Endodermal cell (in vitro differentiated cells): ENCODE results near the gene ROR1. TPM values are rescaled to one million over a fixed set of nuclear protein-coding genes. Genes with fewer than 3 reads are reported as not detected.
A peak's percentile ranks its signal among the peaks of the same experiment; 100 is the strongest.

Experiments used
- DNase-seq: peaks from one replicate; pipeline ENCODE4 v3.0.0-alpha.2; 2017
- H3K27ac ChIP-seq: 2 replicates; pipeline ENCODE4 v1.5.1; 2013; ENCODE audit warnings: mild to moderate bottlenecking, low read depth, low read length, moderate library complexity
- H3K27me3 ChIP-seq: 2 replicates; pipeline ENCODE4 v1.6.1; 2013; ENCODE audit warnings: mild to moderate bottlenecking, low read length, moderate library complexity; ENCODE audit not compliant: insufficient read depth, control insufficient read depth, poor library complexity, severe bottlenecking
- H3K36me3 ChIP-seq: 2 replicates; pipeline ENCODE4 v1.7.0; 2013; ENCODE audit warnings: mild to moderate bottlenecking, low read length, moderate library complexity; ENCODE audit not compliant: control insufficient read depth, insufficient read depth
- H3K4me1 ChIP-seq: one replicate; pipeline ENCODE4 v1.7.0; 2013; ENCODE audit warnings: low read length; ENCODE audit not compliant: control insufficient read depth, insufficient read depth
- H3K4me3 ChIP-seq: 2 replicates; pipeline ENCODE4 v1.5.1; 2013; ENCODE audit warnings: mild to moderate bottlenecking, low read length, moderate library complexity
- H3K9ac ChIP-seq: 2 replicates; pipeline ENCODE4 v1.6.1; 2013; ENCODE audit warnings: mild to moderate bottlenecking, low read length, moderate library complexity; ENCODE audit not compliant: poor library complexity, severe bottlenecking; ENCODE audit errors: extremely low read depth
- H3K9me3 ChIP-seq: 2 replicates; pipeline ENCODE4 v1.6.1; 2013; ENCODE audit warnings: mild to moderate bottlenecking, low read length, moderate library complexity; ENCODE audit not compliant: control insufficient read depth
- H3K27ac Mint-ChIP-seq: 2 replicates; pipeline ENCODE4 v1.8.0; 2020; ENCODE audit warnings: mixed read lengths
- H3K27me3 Mint-ChIP-seq: 2 replicates; pipeline ENCODE4 v1.8.0; 2021; ENCODE audit warnings: mild to moderate bottlenecking, mixed read lengths; ENCODE audit not compliant: insufficient read depth
- H3K36me3 Mint-ChIP-seq: 2 replicates; pipeline ENCODE4 v1.8.0; 2020; ENCODE audit warnings: low read depth, mixed read lengths
- H3K4me1 Mint-ChIP-seq: 2 replicates; pipeline ENCODE4 v1.8.0; 2020; ENCODE audit warnings: mixed read lengths
- H3K4me3 Mint-ChIP-seq: 2 replicates; pipeline ENCODE4 v1.8.0; 2020; ENCODE audit warnings: mild to moderate bottlenecking, moderate library complexity, mixed read lengths
- H3K9me3 Mint-ChIP-seq: 2 replicates; pipeline ENCODE4 v1.8.0; 2020; ENCODE audit warnings: mild to moderate bottlenecking, mixed read lengths
- WGBS, 2 experiments: methylation state at CpG; one replicate each; pipeline versions ENCODE4 v1.1.5 to v1.1.7; 2013; ENCODE audit warnings: missing lambda C conversion rate in 2 of 2, mixed read lengths in 1 of 2; ENCODE audit not compliant: insufficient coverage in 1 of 2, insufficient read length in 1 of 2; 5-methylcytosine and 5-hydroxymethylcytosine counted together
- total RNA-seq, 2 donors: library from RNA; stranded (reverse); fragmentation: NEBNext Ultra II Directional in 1 of 2; extraction: Animal tissue kit (Norgen Biotek cat#: 25700) in 1 of 2; gene quantifications; 2 replicates in 1 of 2; 3 replicates in 1 of 2; pipeline ENCODE4 v1.2.1, GENCODE V29; 2021
- TF ChIP-seq, protein P1 (sequence below): fragments of 200-600 bp; sonication (generic); conservative IDR thresholded peaks from 2 replicates; pipeline ENCODE4 v1.5.0; 2021; ENCODE audit warnings: antibody characterized with exemption, mild to moderate bottlenecking

Gene ROR1
- total RNA-seq, 2 donors from 2014 or later, result 77.4 to 77.9 TPM

DNA sequence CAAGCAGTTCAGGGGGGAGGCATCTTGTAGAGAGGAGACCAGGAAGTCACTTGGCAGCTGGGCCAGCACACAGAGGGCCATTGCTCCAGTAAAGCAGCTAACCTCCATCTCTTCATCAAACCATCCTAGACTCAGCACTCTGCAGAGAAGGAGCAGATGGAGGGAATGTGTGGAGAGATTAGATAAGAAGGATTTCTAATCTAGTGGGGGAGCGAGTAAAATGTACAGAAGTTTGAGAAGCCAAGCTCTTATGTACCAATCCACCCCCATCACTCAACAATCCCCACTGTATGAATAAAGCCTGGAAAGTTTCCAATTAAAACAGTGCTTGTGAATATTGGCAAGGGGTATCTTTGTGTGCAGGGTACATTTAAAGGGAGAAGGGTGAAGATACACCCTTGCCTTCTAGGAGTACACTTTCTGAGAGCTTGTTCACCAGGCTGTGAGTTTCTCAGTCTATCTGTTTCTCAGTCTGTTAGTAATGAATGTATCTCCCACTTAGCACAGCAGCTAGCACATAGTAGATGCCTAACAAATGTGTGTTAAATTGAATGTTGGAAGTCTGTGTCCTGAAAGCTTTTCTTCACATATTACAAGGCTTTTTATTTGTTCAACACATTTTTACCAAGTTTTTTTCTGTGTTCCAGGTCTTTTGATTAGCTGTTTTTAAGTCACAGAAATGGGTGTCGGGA is 286.9 kb downstream of the ROR1 start:
- Histone ChIP-seq H3K4me1 (peaks cover 4% of the 10 kb centered on the region), H3K27me3 (no peaks in the 10 kb centered on the region), H3K27ac (no peak overlapping the region), H3K9ac (no peak overlapping the region), H3K9me3 (peaks cover 19% of the 10 kb centered on the region), H3K4me3 (no peak overlapping the region), H3K36me3 (peaks cover 8% of the 10 kb centered on the region)
- H3K9me3 Mint-ChIP-seq, result peaks cover 7% of the 10 kb centered on the region
- DNase-seq, result no peak
- peaks cover 11% of the 10 kb centered on the region for H3K27me3 Mint-ChIP-seq
- 94% methylated on average over 1 of the region's 2 CpGs; no CpG with 5 or more reads in 1 of the 2 experiments for WGBS, 2 experiments
- peaks cover 33% of the 10 kb centered on the region for H3K4me1 Mint-ChIP-seq
- peaks cover 52% of the 10 kb centered on the region for H3K36me3 Mint-ChIP-seq
- H3K27ac Mint-ChIP-seq, result no peak overlapping the region
- TF ChIP-seq, protein P1, sequence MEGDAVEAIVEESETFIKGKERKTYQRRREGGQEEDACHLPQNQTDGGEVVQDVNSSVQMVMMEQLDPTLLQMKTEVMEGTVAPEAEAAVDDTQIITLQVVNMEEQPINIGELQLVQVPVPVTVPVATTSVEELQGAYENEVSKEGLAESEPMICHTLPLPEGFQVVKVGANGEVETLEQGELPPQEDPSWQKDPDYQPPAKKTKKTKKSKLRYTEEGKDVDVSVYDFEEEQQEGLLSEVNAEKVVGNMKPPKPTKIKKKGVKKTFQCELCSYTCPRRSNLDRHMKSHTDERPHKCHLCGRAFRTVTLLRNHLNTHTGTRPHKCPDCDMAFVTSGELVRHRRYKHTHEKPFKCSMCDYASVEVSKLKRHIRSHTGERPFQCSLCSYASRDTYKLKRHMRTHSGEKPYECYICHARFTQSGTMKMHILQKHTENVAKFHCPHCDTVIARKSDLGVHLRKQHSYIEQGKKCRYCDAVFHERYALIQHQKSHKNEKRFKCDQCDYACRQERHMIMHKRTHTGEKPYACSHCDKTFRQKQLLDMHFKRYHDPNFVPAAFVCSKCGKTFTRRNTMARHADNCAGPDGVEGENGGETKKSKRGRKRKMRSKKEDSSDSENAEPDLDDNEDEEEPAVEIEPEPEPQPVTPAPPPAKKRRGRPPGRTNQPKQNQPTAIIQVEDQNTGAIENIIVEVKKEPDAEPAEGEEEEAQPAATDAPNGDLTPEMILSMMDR, result no peak
- H3K4me3 Mint-ChIP-seq, result no peak overlapping the region

DNA sequence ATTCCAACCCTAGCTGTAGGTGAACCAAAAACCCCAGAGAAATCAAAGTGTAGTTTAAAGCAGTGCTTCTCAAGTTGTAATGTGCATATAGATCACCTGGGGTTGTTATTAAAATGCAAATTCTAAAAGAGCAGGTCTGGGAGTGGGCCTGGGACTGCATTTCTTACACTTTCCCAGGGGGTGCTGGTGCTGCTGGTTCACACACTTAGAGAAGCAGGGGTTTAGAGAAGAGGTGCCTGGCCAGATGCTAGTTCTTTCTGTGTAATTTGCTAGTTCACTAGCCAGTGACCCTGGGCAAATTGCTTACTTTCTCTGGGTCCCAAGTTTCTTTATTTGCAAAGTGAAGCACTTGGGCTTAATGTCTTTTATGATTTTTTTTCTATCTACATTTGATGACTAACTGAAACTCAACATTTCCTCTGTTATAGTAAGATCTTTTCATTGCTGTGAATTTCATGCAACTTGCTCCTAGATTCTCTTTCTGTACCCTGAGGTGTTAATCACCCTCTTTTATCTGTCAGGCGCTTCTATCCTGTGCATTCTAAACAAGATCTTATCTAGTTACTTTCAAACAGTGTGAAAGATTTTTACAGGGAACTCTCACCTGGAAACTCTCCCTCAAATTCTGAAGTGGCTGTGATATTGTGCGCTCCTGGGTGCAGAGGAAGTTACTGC is 287.8 kb downstream of the ROR1 start:
- Histone ChIP-seq H3K9ac (no peak overlapping the region), H3K4me3 (no peak overlapping the region), H3K9me3 (peaks cover 19% of the 10 kb centered on the region), H3K4me1 (peaks cover 4% of the 10 kb centered on the region), H3K27ac (no peak overlapping the region), H3K36me3 (peaks cover 6% of the 10 kb centered on the region), H3K27me3 (no peaks in the 10 kb centered on the region)
- TF ChIP-seq, protein P1, result peak; percentile 22
- no peak overlapping the region for H3K4me3 Mint-ChIP-seq
- 51 to 64% methylated on average over 2 of the region's 2 CpGs for WGBS, 2 experiments
- peak; percentile 81 for DNase-seq
- no peak overlapping the region for H3K27ac Mint-ChIP-seq
- H3K9me3 Mint-ChIP-seq, result peaks cover 7% of the 10 kb centered on the region
- H3K36me3 Mint-ChIP-seq, result peaks cover 54% of the 10 kb centered on the region
- peaks cover 33% of the 10 kb centered on the region for H3K4me1 Mint-ChIP-seq
- peaks cover 11% of the 10 kb centered on the region for H3K27me3 Mint-ChIP-seq

DNA sequence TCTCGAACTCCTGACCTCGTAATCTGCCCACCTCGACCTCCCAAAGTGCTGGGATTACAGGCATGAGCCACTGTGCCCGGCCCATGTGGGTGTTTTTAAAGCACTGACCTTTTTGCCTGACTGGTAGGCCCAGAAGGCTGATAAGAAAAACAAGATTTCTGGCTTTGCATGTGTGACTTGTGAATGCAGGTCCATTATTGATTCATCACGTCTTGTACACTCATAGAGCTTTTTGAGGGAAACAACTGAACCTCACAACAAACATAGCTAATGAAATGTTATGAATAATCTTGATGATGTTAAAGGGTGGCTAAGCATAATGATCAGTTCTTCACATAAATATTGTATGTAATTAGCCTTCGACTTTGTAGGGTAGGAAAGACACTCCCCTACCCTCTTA is 288.7 kb downstream of the ROR1 start:
- Mint-ChIP-seq H3K27ac (no peak overlapping the region), H3K4me3 (no peak overlapping the region), H3K9me3 (peaks cover 7% of the 10 kb centered on the region), H3K27me3 (peaks cover 11% of the 10 kb centered on the region), H3K4me1 (peaks cover 33% of the 10 kb centered on the region), H3K36me3 (peaks cover 47% of the 10 kb centered on the region)
- TF ChIP-seq, protein P1, result no peak
- H3K9me3 ChIP-seq, result peaks cover 12% of the 10 kb centered on the region
- no peak overlapping the region for H3K27ac ChIP-seq
- peaks cover 4% of the 10 kb centered on the region for H3K4me1 ChIP-seq
- H3K27me3 ChIP-seq, result no peaks in the 10 kb centered on the region
- H3K9ac ChIP-seq, result no peak overlapping the region
- H3K36me3 ChIP-seq, result no peaks in the 10 kb centered on the region
- no peak overlapping the region for H3K4me3 ChIP-seq
- DNase-seq, result no peak
- WGBS, 2 experiments, result 94 to 100% methylated on average over 4 to 5 of the region's 6 CpGs
